Stomach smooth muscle (tissue), 2 donors: Measurements from ENCODE around the gene RGMA.
A peak's percentile ranks its signal among the peaks of the same experiment; 100 is the strongest.

ENCODE experiments used
- H3K27ac ChIP-seq: one replicate; pipeline ENCODE4 v1.7.0; 2013; ENCODE audit warnings: mild to moderate bottlenecking, low read length, inconsistent platforms
- H3K27me3 ChIP-seq, 2 donors: one replicate each; pipeline ENCODE4 v1.7.0; 2013; ENCODE audit warnings: low read length in 2 of 2; ENCODE audit not compliant: insufficient read depth in 2 of 2, control insufficient read depth in 1 of 2
- H3K36me3 ChIP-seq, 2 donors: one replicate each; pipeline ENCODE4 v1.7.0; 2013; ENCODE audit warnings: low read length in 2 of 2; ENCODE audit not compliant: control insufficient read depth in 2 of 2, insufficient read depth in 2 of 2
- H3K4me1 ChIP-seq: one replicate; pipeline ENCODE4 v1.7.0; 2013; ENCODE audit warnings: low read length; ENCODE audit not compliant: control insufficient read depth, insufficient read depth
- H3K4me3 ChIP-seq, 2 donors: one replicate each; pipeline ENCODE4 v1.7.0; 2013; ENCODE audit warnings: low read length in 2 of 2
- H3K9ac ChIP-seq, 2 donors: one replicate each; pipeline ENCODE4 v1.7.0; 2013; ENCODE audit warnings: low read length in 2 of 2, mild to moderate bottlenecking in 1 of 2
- H3K9me3 ChIP-seq, 2 donors: one replicate each; pipeline ENCODE4 v1.7.0; 2013; ENCODE audit warnings: low read length in 2 of 2; ENCODE audit not compliant: control insufficient read depth in 2 of 2
- donor health status: healthy.
- donor health status: Pancreatic carcinoma.

RGMA gene

DNA sequence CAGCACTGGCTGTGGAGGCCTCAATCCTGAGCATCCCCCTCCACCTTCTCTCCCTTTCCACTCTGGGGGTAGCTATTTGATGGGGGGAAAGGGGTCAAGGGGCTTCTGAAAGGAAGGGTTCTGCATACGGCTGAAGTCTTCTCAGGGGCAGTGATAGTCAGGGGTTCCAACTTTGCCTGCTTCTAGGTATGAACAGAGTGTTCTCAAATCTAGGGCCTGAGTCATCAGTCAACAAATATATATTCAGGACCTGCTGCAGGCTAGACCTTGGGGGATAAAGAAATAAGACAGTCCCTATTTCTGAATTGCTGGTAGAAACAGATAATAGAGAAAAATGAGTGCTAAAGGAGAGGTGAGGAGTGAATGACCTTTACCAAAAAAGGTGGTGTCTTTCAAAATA is 12.8 kb downstream of the RGMA start:
- H3K9me3 ChIP-seq: no peaks in the 10 kb centered on the region
- peaks cover 75% of the 10 kb centered on the region for H3K4me1 ChIP-seq
- H3K4me3 ChIP-seq: peak overlapping the region in 1 of 2 donors; percentile 40
- H3K36me3 ChIP-seq: no peaks in the 10 kb centered on the region
- H3K27me3 ChIP-seq: no peaks in the 10 kb centered on the region
- H3K27ac ChIP-seq: peak overlapping the region; percentile 84
- H3K9ac ChIP-seq: peak overlapping the region in 1 of 2 donors; percentile 46

DNA sequence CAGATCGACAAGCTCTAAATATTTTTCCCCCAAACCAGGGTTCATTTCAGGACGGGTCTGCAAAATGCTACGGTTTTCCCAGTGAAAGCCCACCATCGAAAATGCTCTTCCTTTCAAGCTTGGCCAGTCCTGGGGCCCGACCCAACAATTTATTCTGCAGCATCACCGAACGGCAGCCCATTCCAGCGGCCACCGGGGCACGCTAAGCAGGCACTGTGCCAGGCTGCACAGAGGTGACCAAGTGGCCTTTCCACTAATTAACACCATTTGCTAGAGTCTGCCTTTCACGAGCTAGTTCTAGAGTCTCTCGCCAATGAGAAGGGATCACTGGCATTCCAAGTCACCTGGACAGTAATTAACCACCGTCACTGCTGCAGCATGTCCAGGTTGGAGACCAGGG is 14.4 kb downstream of the RGMA start:
- H3K9ac ChIP-seq: peak overlapping the region; percentile 42 to 75
- H3K9me3 ChIP-seq: no peaks in the 10 kb centered on the region
- H3K4me3 ChIP-seq: peak overlapping the region; percentile 66 to 88
- no peaks in the 10 kb centered on the region for H3K36me3 ChIP-seq
- peaks cover 77% of the 10 kb centered on the region for H3K4me1 ChIP-seq
- H3K27me3 ChIP-seq: no peaks in the 10 kb centered on the region
- H3K27ac ChIP-seq: peak overlapping the region; percentile 95

DNA sequence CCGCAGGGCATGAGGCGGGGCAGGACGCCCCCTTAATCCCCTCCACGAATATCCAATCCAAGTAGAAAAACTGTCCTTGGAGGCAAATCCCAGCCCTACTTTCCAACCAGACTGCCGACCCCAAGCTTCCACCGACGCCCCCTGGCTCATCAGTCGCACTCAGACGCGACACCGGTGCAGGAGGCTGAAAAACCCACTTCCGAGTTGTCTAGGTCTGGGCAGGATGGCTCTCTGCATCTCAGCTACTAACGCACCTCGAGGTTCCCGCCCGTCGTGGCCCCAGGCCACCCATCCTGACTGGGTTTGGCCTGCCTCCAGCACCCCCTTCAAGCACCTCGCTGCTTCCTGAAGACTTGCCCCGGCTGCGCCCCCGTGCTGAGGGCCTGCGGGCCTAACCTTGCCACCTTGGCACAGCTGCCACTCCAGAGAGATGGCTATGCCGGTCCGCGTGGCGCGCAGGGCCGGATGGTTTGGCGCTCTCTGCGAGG is 15.5 kb downstream of the RGMA start:
- Histone ChIP-seq H3K9me3 (no peaks in the 10 kb centered on the region), H3K4me3 (peak overlapping the region; percentile 66 to 88), H3K27ac (peak overlapping the region; percentile 95), H3K9ac (peak overlapping the region; percentile 69 to 75), H3K4me1 (peaks cover 75% of the 10 kb centered on the region), H3K27me3 (no peaks in the 10 kb centered on the region), H3K36me3 (no peaks in the 10 kb centered on the region)

DNA sequence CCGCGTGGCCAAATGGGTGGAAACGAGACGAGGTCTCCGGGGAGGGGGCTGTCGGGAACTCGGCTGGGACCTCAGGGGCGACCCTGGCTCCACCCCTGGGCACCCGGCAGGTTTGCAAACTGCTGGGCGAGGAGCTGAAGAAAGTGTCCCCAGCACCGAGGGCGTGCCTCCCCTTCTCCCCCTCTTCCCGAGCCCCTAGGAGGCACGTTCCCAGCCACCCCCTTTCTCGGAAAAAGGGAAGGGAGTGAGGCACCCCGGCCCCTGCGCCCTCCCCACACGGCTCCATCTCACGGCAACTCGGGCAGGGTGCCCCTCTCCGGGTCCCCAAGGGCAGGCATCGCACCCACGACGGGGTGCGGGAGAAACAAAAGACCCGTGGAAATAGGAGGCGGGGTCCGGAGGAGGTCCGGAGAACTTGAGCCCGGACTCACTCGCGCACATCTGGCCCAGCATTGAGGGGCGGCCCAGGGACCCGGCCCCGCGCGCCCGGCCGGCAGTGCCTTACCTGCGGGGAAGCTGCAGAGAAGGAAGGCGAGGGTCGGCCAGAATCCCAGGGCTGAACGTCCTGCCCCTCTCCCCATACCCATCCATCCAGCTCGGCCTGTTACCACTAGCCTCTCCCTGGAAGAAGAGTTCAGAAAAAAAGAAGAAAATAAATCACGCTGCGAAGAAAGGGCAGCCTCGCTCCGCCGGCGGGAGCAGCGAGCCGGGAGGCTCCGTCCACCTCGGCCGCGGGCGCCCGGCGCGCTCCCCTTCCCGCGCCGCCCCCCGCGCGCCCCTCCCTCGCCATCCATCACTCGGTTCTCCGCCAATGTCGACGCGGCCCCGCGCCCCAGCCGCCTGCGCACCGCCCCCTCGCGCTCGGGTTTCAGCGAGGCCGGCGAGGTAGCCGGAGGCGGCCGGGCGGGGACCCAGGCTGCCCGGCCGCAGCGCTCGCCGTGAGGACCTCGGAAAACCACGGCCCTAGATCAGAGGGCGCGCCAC is 16.3 kb downstream of the RGMA start:
- peak overlapping the region; percentile 84 to 93 for H3K9ac ChIP-seq
- no peaks in the 10 kb centered on the region for H3K9me3 ChIP-seq
- peaks cover 75% of the 10 kb centered on the region for H3K4me1 ChIP-seq
- no peaks in the 10 kb centered on the region for H3K27me3 ChIP-seq
- H3K27ac ChIP-seq: peak overlapping the region; percentile 95
- peak overlapping the region; percentile 88 to 89 for H3K4me3 ChIP-seq
- no peaks in the 10 kb centered on the region for H3K36me3 ChIP-seq

DNA sequence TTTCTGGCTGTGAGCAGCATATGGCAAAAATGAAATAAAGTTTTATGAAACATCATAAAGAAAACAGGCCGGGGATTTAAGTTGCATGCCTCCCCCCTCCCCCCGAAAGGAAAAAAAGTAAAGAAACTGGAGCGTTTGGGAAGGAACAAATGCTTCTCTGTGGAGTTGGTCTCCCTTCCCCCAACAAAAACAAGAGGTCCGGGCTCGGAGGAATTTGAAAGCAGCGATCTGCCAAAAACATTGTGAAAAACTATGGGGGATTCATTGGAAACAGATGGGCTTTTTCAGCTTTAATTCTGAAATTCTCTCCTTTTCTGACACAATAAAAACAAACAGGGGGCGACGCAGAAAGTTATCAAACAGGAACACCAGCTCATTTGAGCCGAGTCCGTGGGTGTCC is 17.0 kb downstream of the RGMA start:
- Histone ChIP-seq H3K9me3 (no peaks in the 10 kb centered on the region), H3K36me3 (no peaks in the 10 kb centered on the region), H3K4me3 (peak overlapping the region; percentile 88 to 89), H3K9ac (peak overlapping the region; percentile 84 to 93), H3K27me3 (no peaks in the 10 kb centered on the region), H3K27ac (peak overlapping the region; percentile 95), H3K4me1 (peaks cover 74% of the 10 kb centered on the region)

DNA sequence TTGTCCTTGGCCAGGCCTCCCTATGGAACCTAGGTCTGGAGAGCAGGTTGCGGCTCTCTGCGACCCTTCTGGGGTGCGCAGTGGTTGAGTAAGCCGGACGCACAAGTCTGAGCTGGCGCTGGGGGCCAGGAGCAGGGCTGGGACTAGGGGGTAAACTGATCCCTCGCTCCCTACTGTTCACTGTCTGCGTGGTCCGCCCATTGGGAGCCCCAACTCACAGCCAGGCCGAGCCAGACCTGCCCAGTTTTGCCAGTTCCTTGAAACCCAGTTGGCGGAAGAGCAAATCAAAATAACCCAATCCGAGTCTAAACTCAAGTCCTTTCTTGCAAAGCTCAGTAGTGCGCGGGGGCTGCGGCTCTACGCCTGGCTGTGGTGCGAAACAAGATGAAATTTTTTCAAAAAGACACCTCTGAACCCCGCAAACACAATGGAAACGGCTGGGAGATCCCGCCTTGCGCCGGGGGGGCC is 17.5 kb downstream of the RGMA start:
- Histone ChIP-seq H3K27me3 (no peaks in the 10 kb centered on the region), H3K4me3 (peak overlapping the region; percentile 88 to 89), H3K9me3 (no peaks in the 10 kb centered on the region), H3K36me3 (no peaks in the 10 kb centered on the region), H3K4me1 (peaks cover 73% of the 10 kb centered on the region), H3K27ac (peak overlapping the region; percentile 95), H3K9ac (peak overlapping the region; percentile 84 to 93)

DNA sequence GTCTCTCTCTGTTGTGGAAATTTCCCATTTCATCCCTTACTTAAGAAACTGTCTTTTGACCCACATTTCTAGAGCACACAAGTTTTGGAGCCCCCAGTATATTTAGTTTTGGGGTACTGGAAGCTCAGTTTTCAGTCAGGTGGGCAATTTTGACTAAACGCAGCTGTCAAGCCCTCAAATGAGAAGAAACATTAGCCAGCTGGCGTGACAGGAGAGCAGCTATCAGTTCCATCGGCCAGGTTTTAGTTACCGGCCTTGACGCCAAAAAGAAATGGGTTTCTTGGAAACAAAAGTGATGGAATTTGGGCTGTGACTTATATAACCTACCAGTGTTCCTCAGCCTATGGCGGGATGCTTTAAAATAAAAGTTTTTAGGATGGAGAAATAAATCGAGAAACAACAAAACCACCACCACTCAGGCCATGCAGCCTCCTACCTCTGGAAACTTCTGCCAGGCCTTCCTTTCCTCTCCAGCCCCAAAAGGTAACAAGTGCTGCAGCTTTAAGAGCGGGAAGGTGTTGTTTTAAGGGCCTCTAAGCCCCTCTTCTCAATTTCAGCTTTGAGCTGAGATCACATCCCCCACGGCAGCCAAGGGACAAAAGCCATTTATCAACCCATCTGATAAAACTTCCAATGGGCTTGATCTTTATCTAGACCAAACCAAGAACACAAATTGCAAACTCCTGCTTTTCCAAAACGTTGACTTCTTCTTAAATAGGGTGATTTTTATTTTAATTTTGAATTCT is 18.3 kb downstream of the RGMA start:
- H3K9me3 ChIP-seq: no peaks in the 10 kb centered on the region
- H3K9ac ChIP-seq: peak overlapping the region; percentile 84 to 93
- peaks cover 73% of the 10 kb centered on the region for H3K4me1 ChIP-seq
- H3K4me3 ChIP-seq: peak overlapping the region; percentile 88 to 89
- peak overlapping the region; percentile 95 for H3K27ac ChIP-seq
- no peaks in the 10 kb centered on the region for H3K27me3 ChIP-seq
- H3K36me3 ChIP-seq: peaks cover 0 to 2% of the 10 kb centered on the region in 2 donors

DNA sequence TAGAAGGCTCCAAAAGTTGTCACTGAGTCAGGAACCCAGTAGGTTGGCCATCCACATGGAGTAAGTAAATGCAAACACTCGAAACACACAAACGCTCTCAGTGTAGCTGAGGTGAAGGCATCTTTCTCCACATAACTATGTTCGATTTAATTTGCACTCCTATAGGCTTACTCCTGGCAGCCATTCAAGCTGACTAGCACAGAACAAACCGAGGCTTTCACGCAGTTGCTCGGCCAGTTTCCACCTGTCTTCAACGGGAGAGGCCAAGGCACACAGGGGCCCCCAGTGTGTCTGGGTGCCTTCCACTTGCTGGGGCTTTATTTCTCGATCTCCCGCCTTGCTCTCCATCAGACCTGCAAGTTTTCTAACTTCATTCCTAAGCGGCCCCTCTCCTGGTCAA is 18.9 kb downstream of the RGMA start:
- peaks cover 73% of the 10 kb centered on the region for H3K4me1 ChIP-seq
- peaks cover 0 to 7% of the 10 kb centered on the region in 2 donors for H3K36me3 ChIP-seq
- peak overlapping the region; percentile 95 for H3K27ac ChIP-seq
- no peaks in the 10 kb centered on the region for H3K27me3 ChIP-seq
- H3K4me3 ChIP-seq: peak overlapping the region; percentile 88 to 89
- peak overlapping the region; percentile 84 to 93 for H3K9ac ChIP-seq
- H3K9me3 ChIP-seq: no peaks in the 10 kb centered on the region

DNA sequence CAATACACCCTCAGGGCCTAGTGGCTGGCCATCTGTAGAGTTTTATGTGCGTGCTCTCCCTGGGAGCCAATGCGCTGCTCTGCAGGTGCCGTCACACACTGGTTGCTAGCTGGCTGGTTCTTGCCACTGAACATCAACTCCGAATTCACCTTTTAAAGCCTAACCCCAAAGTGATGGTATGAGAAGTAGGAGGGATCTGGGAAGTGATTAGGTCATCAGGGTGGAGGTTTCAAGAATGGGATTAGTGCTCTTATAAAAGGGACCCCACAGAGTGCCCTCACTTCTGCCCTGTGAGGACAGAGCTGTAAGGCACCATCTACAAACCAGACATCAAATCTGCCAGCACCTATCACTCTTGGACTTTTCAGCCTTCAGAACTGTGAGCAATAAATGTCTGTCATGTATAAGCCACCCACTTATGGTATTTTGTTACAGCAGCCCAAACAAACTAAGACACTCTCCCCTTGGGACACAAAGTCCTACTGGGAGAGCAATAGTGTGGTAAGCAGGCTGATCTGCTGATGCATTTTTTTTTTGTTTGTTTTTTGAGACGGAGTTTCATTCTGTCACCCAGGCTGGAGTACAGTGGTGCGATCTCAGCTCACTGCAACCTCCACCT is 20.3 kb downstream of the RGMA start:
- H3K27ac ChIP-seq: peak overlapping the region; percentile 95
- H3K4me1 ChIP-seq: peaks cover 75% of the 10 kb centered on the region
- peaks cover 5 to 15% of the 10 kb centered on the region in 2 donors for H3K36me3 ChIP-seq
- H3K27me3 ChIP-seq: no peaks in the 10 kb centered on the region
- H3K4me3 ChIP-seq: peak overlapping the region; percentile 88 to 89
- peak overlapping the region; percentile 13 to 39 for H3K9ac ChIP-seq
- H3K9me3 ChIP-seq: no peaks in the 10 kb centered on the region

DNA sequence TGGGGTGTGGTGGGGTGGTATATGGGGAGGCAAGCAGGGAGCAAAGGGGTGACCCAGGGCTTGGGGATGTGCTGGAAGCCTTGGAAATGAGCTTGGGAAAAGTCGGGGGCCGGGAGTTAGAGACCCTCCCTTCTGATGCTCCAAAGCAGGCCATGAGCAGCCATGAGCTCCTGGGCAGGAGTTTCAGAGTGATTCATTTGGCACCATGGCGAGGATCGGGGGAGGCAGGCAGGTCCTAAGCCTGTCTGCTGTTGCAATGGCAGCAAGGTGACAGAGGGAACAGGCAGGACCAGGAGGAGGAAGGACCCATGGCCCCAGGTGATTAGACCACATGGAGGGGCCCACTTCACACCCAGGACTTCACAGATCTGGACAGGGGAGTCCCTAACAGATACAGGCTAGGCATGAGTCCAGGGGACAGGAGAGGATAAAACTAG is 21.3 kb downstream of the RGMA start:
- Histone ChIP-seq H3K27ac (peak overlapping the region; percentile 95), H3K9me3 (no peaks in the 10 kb centered on the region), H3K4me1 (peaks cover 81% of the 10 kb centered on the region), H3K9ac (peak overlapping the region in 1 of 2 donors; percentile 39), H3K27me3 (no peaks in the 10 kb centered on the region), H3K36me3 (peaks cover 5 to 15% of the 10 kb centered on the region in 2 donors), H3K4me3 (peak overlapping the region; percentile 3 to 52)
